ENCODE measurements around the gene RNF130.

Gene RNF130

DNA sequence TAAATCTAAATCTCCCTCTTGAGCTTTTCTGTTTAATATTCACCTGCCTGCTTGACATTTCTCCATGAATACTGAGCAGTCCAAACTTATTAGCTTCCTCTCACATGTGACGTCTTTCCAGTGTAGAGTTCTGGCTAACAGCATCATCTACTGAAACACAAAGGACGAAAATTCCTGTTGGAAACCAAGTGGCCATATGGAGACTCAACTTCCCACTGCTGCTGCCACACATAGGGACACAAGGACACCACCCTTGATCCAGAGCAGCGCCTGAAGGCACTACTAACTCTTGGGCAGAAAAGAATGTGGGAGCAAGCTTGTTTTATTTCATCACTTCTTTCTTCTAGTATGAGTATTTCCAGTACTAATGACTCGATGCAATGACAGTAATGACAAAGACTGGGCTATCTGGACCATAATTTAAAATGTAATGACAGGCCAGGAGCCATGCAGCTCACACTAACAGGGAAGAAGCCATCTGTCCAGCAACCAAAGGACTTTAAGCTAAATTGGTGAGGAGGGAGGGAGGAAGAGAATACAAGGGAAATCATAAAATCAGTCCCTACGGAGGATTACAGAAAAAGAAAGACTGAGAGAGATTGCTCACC, 19.2 kb downstream of the RNF130 start:
- no peaks in the 10 kb centered on the region for H3K4me1 ChIP-seq
- H3K27ac ChIP-seq: no peak overlapping the region
- no peak overlapping the region for H3K4me2 ChIP-seq (ENCODE audit: low read length)

DNA sequence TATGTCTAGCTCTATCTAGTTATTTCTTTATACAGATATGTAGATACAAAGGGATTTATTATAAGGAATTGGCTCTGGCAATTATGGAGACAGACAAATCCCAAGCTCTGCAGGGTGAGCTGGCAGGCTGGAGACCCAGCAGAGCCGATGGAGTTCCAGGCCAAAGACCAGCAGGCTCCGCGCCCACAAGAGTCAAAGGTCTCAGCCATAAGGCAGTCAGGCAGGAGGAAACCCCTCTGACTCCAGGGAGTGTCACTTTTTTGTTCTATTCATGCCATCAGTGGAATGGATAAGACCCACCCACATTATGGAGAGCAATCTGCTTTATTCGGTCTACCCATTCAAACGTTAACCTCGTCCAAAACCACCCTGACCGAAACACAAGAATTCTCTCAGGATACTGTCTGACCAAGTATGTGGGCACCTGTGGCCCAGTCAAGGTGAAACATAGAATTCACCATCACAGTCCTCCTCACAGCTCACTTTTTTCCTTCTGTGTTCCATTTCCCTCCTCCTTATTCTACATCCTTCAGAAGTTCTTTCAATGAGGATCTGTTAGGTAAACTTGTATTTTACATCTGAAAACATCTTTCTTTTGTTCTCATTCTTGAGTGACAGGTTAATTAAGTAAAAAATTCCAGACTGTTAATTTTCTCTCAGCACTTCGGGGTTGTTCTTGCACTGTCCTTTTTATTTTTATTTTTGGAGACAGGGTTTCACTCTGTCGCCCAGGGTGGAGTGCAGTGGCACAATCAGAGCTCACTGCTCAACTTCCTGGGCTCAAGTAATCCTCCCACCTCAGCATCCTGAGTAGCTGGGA, 21.2 kb downstream of the RNF130 start:
- H2AFZ ChIP-seq: no peak overlapping the region
- H3K4me1 ChIP-seq: no peaks in the 10 kb centered on the region
- H3K9me3 ChIP-seq (ENCODE audit: control insufficient read depth, low read length): no peaks in the 10 kb centered on the region

More for the DNA sequence above, 19.2 kb downstream of the RNF130 start:
- Histone ChIP-seq H3K36me3 (ENCODE audit: control insufficient read depth, insufficient read depth, low read length) (no peaks in the 10 kb centered on the region), H3K9me3 (ENCODE audit: control insufficient read depth, low read length) (no peaks in the 10 kb centered on the region), H3K9ac (no peak overlapping the region), H3K27me3 (ENCODE audit: control insufficient read depth, insufficient read depth, low read length) (no peaks in the 10 kb centered on the region), H2AFZ (no peak overlapping the region), H3K79me2 (peaks cover 41% of the 10 kb centered on the region), H3K4me3 (ENCODE audit: low read depth, low read length) (no peak overlapping the region)
- TF ChIP-seq, protein P1, sequence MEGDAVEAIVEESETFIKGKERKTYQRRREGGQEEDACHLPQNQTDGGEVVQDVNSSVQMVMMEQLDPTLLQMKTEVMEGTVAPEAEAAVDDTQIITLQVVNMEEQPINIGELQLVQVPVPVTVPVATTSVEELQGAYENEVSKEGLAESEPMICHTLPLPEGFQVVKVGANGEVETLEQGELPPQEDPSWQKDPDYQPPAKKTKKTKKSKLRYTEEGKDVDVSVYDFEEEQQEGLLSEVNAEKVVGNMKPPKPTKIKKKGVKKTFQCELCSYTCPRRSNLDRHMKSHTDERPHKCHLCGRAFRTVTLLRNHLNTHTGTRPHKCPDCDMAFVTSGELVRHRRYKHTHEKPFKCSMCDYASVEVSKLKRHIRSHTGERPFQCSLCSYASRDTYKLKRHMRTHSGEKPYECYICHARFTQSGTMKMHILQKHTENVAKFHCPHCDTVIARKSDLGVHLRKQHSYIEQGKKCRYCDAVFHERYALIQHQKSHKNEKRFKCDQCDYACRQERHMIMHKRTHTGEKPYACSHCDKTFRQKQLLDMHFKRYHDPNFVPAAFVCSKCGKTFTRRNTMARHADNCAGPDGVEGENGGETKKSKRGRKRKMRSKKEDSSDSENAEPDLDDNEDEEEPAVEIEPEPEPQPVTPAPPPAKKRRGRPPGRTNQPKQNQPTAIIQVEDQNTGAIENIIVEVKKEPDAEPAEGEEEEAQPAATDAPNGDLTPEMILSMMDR (IDR thresholded peaks at IDR 0.05): no peak

DNA sequence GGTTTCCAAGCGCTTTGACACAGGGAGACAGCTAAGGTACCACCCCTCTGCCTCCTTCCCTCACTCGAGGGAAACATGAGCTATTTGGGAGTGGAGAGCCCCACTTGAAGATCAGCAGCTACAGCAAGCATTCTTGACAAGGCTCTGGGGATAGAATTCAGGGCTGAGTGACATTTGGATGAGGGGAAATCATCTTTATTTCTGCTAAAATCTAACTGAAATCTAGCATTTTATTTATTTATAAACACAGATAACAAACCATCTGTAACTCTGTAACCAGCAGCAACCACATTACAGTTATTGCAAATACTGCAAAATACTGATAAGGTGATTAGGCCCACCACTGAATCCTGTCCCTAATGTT, 22.4 kb downstream of the RNF130 start:
- Histone ChIP-seq H3K4me1 (no peaks in the 10 kb centered on the region), H3K27ac (no peak overlapping the region), H3K9ac (no peak overlapping the region), H3K27me3 (ENCODE audit: control insufficient read depth, insufficient read depth, low read length) (no peaks in the 10 kb centered on the region), H3K36me3 (ENCODE audit: control insufficient read depth, insufficient read depth, low read length) (no peaks in the 10 kb centered on the region), H3K4me2 (ENCODE audit: low read length) (no peak overlapping the region), H2AFZ (no peak overlapping the region), H3K79me2 (peaks cover 30% of the 10 kb centered on the region), H3K9me3 (ENCODE audit: control insufficient read depth, low read length) (no peaks in the 10 kb centered on the region), H3K4me3 (ENCODE audit: low read depth, low read length) (no peak overlapping the region)
- TF ChIP-seq, protein P1 (IDR thresholded peaks at IDR 0.05): no peak

More for the DNA sequence above, 21.2 kb downstream of the RNF130 start:
- H3K36me3 ChIP-seq (ENCODE audit: control insufficient read depth, insufficient read depth, low read length): no peaks in the 10 kb centered on the region
- H3K4me3 ChIP-seq (ENCODE audit: low read depth, low read length): no peak overlapping the region
- no peak overlapping the region for H3K9ac ChIP-seq
- H3K79me2 ChIP-seq: peaks cover 36% of the 10 kb centered on the region
- TF ChIP-seq, protein P1 (IDR thresholded peaks at IDR 0.05): no peak
- no peak overlapping the region for H3K27ac ChIP-seq
- H3K4me2 ChIP-seq (ENCODE audit: low read length): no peak overlapping the region
- no peaks in the 10 kb centered on the region for H3K27me3 ChIP-seq (ENCODE audit: control insufficient read depth, insufficient read depth, low read length)

DNA sequence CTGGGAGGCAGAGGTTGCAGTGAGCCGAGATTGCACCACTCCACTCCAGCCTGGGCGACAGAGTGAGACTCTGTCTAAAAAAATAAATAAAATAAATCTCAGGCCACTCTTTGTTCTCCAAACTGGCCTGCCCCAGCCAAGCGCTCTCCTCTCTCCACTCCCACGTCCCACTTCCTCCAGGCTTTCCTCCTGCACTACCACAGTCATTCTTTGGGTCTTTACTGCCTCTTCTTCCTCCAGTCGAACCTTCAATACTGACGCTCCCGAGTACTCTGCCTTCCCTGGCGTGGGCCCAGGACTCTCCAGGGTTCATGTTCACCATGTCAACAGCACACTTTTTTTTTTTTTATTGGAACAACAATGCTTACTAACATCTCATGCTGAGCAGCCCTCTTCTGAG, 23.9 kb downstream of the RNF130 start:
- Histone ChIP-seq H3K79me2 (peaks cover 30% of the 10 kb centered on the region), H2AFZ (no peak overlapping the region), H3K4me2 (ENCODE audit: low read length) (no peak overlapping the region), H3K9me3 (ENCODE audit: control insufficient read depth, low read length) (no peaks in the 10 kb centered on the region), H3K4me3 (ENCODE audit: low read depth, low read length) (no peak overlapping the region), H3K27ac (no peak overlapping the region), H3K36me3 (ENCODE audit: control insufficient read depth, insufficient read depth, low read length) (no peaks in the 10 kb centered on the region), H3K27me3 (ENCODE audit: control insufficient read depth, insufficient read depth, low read length) (no peaks in the 10 kb centered on the region), H3K4me1 (no peaks in the 10 kb centered on the region), H3K9ac (no peak overlapping the region)
- TF ChIP-seq, protein P1 (IDR thresholded peaks at IDR 0.05): no peak

Measured in parathyroid adenoma (tissue), 2 donors.